ENCODE data around the gene UMAD1. TPM values are rescaled to one million over a fixed set of nuclear protein-coding genes. Genes with fewer than 3 reads are reported as not detected.

The UMAD1 gene
- total and polyA plus RNA-seq, 2 of the 4 experiments (the other 2 are of a cell fraction) = 5.2 to 8.4 TPM

GRCh38 chr7:7848246-7848645, 207.7 kb downstream of the UMAD1 start:
- no peak overlapping the region for H2AK5ac ChIP-seq (ENCODE audit: low read depth, low read length)
- intact Hi-C loops (cut with micrococcal nuclease) (no loop called here), in situ Hi-C loops (cut with MboI; ENCODE audit: low sequenced_read_pairs) (no loop called here), dilution Hi-C loops (cut with HindIII; ENCODE audit: low sequenced_read_pairs, unreplicated experiment) (no loop called here)
- WGBS, 2 experiments (ENCODE audit: extremely low coverage in 2 of 2, insufficient read length in 1 of 2) = no CpG with 5 or more reads among the region's 2 CpGs
- no peak overlapping the region for H3K9ac ChIP-seq (ENCODE audit: low read depth, low read length)
- BruUV-seq (replicated peaks) = no TSS peak
- H2BK15ac ChIP-seq (ENCODE audit: low read depth, low read length) = no peak overlapping the region
- H4K91ac ChIP-seq (ENCODE audit: insufficient read depth, low read depth, low read length) = no peak overlapping the region
- H3K14ac ChIP-seq (replicated peaks; ENCODE audit: low read depth, low read length) = no peak overlapping the region
- no peaks in the 10 kb centered on the region for H4K20me1 ChIP-seq (ENCODE audit: insufficient read depth, low read length)
- no peak overlapping the region for H4K8ac ChIP-seq (ENCODE audit: low read depth in 2 of 2, low read length in 2 of 2)
- H2BK20ac ChIP-seq (ENCODE audit: low read depth, low read length) = no peak overlapping the region
- no peak overlapping the region for H4K5ac ChIP-seq (ENCODE audit: low read depth, low read length)
- no peak overlapping the region for H2BK5ac ChIP-seq (ENCODE audit: low read depth, low read length, poor library complexity, severe bottlenecking)
- H3K9me1 ChIP-seq (ENCODE audit: insufficient read depth, low read length) = no peaks in the 10 kb centered on the region
- no peaks in the 10 kb centered on the region for H3K79me1 ChIP-seq (ENCODE audit: low read depth in 1 of 2, low read length in 2 of 2)
- H2BK120ac ChIP-seq (ENCODE audit: low read depth, low read length) = no peak overlapping the region
- H3K4ac ChIP-seq (ENCODE audit: low read depth, low read length) = no peak overlapping the region
- H3K18ac ChIP-seq (ENCODE audit: low read depth, low read length) = no peak overlapping the region
- CTCF ChIA-PET = no interaction called here
- H2AFZ ChIP-seq (replicated peaks; ENCODE audit: low read length, poor library complexity) = no peak overlapping the region
- no peak for TF ChIP-seq POLR2A (IDR thresholded peaks at IDR 0.05; ENCODE audit: low read depth, low read length)
- POLR2A ChIA-PET (ENCODE audit: unreplicated experiment) = no interaction called here
- no peaks in the 10 kb centered on the region for H3K36me3 ChIP-seq (ENCODE audit: control insufficient read depth, insufficient read depth, low read length)
- H3K56ac ChIP-seq (ENCODE audit: extremely low read depth, insufficient read depth, low read length) = no peak overlapping the region
- no peak overlapping the region for H3K4me3 ChIP-seq (ENCODE audit: insufficient read depth, low read depth, low read length)
- ATAC-seq (ENCODE audit: low read depth) = no peak
- 0 out of 2 replicates have a peak, but pooled peaks cover 1% of the 10 kb centered on the region for H3K4me1 ChIP-seq (ENCODE audit: control insufficient read depth, insufficient read depth, low read length)
- H3K27ac ChIP-seq (ENCODE audit: insufficient read depth, low read length) = no peak overlapping the region
- no peak overlapping the region for H2AK9ac ChIP-seq (replicated peaks; ENCODE audit: low read depth, low read length, poor library complexity)
- no peak overlapping the region for H3K23ac ChIP-seq (ENCODE audit: low read depth, low read length)
- no peak for DNase-seq
- no peak overlapping the region for H3K4me2 ChIP-seq (ENCODE audit: low read depth, low read length)
- H3K27me3 ChIP-seq (ENCODE audit: control insufficient read depth, insufficient read depth, low read length) = no peaks in the 10 kb centered on the region
- no peaks in the 10 kb centered on the region for H3K9me3 ChIP-seq (ENCODE audit: control insufficient read depth, insufficient read depth, low read length)
